CD1c-positive myeloid dendritic cell (primary cell): ENCODE data around the gene MAGOHB.
"Not testable (repeated sequence)": the region's sequence is repeated elsewhere in the genome, so short reads cannot be mapped to it uniquely, and the experiment has no call there.

Experiments
- DNase-seq: peaks from one replicate; pipeline ENCODE4 v3.0.0-alpha.2; 2016; ENCODE audit errors: extremely low spot score

Gene MAGOHB

DNA sequence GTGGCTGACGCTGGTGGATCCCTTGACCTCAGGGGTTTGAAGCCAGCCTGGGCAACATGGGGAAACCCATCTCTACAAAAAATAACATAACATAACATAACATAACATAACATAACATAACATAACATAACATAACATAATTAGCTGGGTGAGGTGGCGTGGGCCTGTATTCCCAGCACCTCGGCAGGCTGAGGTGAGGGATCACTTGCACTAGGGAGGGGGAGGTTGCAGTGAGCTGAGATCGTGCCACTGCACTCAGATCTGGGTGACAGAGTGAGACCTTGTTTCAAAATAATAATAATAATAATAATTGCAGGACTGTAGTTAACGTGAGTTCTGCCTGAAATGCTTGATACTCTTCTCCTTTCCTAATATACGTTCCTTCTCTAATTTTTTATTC is 1.3 kb downstream of the MAGOHB start:
- DNase-seq, result no peak

DNA sequence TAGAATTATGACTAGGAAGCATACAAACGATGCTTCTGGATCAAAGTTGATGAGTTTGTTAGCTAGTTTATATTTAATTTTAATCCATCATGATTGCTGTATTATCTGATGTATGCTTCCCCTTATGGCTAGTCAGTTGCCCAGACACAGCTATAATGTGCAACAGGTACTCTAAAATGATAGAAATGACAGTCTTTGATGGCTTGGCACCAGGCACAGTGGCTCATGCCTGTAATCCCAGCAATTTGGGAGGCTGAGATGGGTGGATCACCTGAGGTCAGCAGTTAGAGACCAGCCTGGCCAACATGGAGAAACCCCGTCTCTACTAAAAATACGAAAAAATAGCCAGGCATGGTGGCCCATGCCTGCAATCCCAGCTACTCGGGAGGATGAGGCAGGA is 2.2 kb downstream of the MAGOHB start:
- not testable (repeated sequence) for DNase-seq

DNA sequence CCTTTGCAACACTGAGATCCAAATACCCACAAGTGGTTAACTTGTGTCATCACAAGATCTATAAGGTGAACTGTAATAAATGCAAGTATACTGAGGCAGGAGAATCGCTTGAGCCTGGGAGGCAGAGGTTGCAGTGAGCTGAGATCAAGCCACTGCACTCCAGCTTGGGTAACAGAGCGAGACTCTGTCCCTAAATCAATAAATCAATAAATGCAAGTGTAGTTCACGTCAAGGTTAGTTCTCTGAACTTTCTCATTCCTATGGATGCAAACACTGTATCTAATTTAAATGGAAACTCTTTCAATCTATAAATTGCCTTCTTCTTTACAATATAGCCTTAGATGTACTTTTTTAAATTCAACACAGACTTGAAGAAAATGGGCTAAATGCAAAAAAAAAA is 3.2 kb downstream of the MAGOHB start:
- no peak for DNase-seq

DNA sequence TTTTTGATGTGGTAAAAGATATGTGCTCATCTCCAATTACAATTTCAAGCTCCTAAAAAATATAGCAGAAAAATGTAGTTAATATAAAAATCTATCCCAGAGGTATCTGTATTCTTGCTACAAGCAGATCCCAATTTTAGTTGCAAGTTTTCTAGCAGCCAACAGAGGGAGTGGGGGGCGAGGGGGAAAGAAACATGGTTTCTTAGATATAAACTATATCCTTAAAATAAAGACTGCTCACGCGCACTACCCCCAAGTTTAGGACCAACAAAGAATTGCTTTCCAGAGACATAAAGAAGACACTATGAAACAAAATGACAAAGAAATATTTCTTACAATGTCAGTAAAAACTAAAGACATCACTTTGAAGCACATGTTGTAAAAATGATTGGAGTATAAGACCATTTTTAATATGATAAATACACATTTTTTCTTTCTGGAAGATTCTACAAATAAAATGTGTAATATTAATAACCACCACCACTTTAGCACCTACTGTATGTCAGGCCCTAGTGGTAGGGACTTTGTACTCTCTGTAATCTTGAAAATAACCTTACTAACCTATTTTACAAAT is 5.4 kb downstream of the MAGOHB start:
- no peak for DNase-seq

DNA sequence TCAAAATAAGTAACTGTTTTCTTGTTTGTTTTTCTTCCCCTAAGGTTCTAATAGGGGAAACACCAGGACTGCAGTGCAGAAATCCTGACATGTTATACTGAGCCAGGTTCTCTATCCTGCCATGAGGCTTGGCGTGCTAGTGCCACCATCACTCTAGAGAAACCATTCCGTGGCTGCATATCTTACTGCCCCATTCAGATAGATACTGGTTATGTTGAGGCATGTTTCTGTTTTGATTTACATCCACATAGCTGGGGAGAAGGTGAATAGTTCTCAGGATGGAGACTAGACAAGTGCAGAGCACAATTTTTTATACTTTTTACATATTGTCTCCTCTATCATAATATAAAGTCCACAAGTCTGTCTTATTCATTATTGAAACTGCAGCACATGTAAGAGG is 11.5 kb downstream of the MAGOHB start:
- DNase-seq, result no peak

DNA sequence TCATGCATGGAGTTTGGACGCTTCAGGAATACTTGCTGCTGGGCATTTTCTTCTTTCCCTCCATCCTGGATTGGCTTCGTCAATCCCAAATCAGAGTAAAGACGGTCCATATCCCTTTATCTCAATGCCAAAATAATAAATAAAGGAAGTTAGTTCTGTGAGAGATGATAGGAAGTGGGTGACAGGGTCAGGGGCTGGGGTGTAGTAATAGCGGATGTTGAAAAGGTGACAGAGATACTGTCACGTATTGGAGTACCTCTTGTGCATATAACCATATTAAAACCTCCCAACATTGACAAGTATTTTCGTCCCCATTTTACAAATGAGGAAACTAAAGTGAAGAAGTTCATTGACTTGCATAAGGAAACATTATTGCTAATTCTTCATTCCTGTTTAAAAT is 12.4 kb downstream of the MAGOHB start:
- DNase-seq, result no peak

DNA sequence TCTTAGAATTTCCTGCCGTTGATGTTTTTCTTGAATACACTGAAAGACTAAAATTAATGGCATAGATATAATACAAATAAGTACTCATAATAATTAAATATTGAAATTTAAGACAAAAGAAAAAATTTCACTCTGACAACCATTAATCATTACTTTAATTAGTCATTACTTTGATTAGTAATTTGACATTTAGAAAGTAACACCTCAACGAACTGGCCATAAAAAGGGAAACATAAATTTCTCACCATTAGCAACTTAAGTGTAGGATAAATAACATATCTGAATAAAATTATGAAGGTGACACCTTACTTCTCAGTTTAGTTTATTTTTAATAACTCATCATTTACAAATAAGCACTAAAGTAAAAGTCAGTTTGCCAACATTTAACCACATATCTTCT is 17.5 kb downstream of the MAGOHB start:
- no peak for DNase-seq

DNA sequence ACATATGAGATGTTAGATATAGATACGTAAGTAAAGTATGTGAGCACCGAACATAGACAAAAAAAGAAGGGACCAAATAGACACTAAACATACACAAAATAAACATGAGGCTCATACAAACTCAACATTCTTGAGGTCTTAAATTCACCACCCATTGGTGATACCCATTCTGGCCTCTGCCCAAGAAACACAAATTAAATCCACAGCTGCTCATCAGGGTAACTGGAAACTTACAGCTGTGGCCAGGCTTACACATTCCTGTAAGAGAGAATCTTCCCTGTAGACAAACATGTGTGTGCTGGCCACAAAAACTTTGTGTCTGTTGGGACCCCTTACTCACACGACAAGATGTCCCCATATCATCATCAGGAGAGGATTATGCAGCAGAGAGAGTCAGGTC is 22.4 kb downstream of the MAGOHB start:
- DNase-seq, result no peak

DNA sequence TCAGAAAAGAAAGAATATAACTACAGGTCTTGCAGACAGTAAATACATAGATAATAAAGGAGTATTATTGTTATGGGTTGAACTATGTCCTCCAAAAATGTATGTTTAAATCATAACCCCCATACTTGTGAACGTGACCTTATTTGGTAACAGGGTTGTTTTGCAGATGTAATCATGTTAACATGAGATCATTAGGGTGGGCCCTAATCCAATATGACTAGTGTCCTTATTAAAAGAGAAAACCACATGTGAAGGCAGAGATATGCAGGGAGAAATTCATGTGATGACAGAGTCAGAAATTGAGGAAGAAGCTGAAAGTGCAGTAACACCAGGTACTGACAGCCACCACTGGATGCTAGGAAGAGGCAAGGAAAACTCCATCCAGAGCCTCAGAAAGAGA is 29.0 kb downstream of the MAGOHB start:
- no peak for DNase-seq

DNA sequence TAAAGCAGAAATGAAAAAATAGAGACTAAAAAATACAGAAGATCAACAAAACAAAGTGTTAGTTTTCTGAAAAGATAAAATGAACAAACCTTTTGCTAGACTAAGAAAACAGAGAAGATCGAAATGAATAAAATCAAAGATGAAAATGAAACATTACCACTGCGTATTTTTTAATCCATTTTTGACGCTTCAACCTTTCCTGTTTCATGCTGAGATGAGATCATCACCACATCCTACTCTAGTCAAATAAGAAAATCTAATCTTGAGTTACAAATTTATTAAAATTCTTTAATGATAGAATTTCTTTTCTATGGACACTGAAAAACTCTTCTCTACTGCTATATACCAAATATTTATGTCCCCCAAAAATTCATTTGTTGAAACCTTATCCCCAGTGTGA is 30.7 kb downstream of the MAGOHB start:
- DNase-seq, result no peak

DNA sequence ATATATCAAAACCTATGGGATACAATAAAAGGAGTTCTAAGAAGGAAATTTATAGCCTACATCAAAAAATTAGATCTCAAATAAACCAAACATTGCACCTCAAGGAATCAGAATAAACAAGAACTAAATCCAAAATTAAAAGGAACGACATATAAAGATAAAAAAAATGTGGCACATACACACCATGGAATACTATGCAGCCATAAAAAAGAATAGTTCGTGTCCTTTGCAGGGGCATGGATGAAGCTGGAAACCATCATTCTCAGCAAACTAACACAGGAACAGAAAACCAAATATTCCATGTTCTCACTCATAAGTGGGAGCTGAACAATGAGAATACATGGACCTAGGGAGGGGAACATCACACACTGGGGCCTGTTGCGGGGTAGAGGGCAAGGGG is 31.3 kb downstream of the MAGOHB start:
- DNase-seq, result not testable (repeated sequence)

DNA sequence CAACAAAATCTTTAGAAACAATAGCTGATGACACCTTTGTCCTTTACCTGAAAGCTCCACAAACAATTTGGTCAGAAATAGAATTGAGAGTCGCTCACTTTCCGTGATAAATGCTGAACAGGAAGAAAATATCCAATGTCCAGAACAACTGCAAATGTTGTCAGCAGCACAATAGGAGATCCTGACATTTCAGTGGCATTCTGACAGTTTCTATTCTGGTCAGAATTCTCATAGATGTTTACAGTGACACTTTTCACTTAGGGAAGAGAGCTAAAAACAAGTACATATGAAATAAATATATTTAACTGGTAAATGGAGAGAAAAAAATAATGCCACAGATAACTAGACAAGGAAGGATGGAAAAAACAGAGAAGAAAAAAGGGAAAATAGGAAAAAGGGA is 39.1 kb downstream of the MAGOHB start:
- no peak for DNase-seq

DNA sequence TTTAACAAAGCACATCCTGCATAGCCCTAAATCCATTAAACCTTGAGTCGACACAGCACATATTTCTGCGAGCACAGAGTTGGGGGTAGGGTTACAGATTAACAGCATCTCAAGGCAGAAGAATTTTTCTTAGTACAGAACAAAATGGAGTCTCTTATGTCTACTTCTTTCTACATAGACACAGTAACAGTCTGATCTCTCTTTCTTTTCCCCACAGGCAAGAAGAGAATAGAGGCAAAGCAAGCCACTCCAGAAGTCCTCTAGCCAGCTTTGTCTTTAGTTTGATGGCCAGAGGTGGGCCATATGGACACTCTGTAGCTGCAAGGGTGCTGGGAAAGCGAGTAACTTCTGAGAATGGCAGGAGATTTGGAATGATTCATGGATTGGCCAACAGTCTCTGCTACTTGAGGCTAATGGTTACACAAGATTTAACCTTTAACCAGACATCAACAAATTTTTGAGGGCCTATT is 41.4 kb downstream of the MAGOHB start:
- DNase-seq, result not testable (repeated sequence)

DNA sequence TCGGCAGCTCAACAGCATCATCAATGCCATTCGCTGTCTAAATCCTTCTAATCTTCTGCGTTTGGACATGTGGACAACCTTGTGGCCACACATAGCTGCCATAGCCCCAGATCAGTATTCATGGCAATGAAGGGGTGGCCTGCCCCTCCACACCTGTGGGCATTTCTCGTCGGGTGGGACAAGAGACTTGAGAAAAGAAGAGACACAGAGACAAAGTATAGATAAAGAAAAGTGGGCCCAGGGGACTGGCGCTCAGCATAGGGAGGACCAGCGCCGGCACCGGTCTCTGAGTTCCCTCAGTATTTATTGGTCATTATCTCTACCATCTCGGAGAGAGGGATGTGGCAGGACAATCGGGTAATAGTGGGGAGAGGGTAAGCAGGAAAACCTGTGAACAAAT is 42.3 kb downstream of the MAGOHB start:
- no peak for DNase-seq

DNA sequence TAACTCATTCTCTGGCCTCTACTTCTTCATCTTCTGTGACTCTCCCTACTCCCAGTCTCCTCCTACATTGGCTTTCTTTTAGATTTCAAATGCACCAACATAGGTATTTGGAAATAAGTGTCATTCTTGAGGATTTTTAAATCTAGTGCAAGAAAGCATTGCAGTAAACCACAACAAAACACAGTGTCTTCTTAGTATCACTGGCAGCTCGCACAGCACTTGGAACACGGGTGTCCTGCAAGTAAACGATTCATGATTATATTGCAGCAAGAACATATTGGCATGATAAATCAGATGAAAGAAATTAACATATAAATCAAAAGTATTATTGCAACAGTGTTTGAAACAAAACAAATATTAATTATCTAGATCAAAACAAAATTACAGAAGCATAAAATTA is 45.6 kb downstream of the MAGOHB start:
- DNase-seq, result no peak

DNA sequence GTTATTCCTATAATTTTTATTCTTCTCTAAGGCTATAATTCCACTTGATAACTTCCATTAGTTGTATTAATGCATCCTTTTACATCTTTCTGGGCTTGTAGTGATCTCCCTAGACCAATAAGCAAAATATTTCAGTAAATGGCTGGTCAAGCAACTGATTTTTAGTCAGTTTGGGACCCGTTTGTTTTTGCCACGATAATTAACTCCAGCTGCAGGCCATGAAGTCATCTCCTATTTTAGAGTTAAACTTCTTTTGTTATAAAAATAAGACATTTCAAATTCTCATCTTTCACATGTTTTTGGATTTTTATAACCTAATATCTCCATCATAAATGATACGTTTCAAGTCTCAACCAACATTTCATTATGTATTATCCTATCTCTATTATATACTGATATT is 49.4 kb downstream of the MAGOHB start:
- DNase-seq, result no peak

DNA sequence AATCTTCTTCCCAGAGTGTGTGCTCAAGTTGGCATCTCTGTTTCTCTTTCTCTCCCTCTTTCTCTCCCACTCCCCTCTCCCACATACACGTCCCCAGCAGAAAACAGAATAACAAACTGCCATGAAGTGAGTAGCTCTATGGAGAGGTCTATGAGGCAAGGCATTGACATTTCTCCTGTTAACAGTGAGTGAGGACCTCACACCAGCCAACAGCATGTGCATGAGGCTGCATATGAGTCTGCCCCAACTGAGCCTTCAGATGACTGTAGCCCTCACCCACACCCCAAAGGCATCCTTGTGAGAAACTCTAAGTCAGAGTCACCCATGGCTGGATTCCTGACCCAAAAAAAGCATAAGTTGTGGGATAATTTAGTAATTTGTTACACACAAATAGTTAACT is 50.4 kb downstream of the MAGOHB start:
- DNase-seq, result no peak

DNA sequence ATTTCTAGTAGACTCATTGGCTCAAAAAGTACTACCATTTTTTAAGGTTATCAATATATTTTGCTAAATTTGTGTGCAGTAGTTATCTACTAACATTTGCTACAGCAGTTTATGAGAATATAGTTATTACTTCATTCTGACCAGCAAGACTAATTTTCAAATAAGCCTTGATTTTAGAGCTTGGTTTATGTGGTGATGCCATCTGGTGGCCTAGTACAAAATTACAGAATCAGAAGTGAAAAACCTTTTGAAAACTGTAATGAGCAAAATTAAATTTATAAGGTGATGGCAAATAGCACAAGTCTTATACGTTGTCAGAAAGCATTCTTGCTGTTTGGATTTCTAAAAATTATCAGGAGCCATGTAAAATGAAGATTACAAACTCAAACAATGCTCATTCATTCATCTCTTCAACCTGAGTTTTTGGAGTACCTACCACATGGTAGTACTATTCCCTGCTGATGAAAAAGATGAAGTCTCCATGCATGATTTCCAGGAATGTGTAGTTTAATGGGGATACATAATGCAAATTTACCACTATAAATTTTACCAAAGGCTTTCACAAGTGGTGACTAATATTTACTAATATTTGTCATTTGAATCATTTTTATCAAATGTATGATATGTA is 51.0 kb downstream of the MAGOHB start:
- peak; percentile 66 for DNase-seq

DNA sequence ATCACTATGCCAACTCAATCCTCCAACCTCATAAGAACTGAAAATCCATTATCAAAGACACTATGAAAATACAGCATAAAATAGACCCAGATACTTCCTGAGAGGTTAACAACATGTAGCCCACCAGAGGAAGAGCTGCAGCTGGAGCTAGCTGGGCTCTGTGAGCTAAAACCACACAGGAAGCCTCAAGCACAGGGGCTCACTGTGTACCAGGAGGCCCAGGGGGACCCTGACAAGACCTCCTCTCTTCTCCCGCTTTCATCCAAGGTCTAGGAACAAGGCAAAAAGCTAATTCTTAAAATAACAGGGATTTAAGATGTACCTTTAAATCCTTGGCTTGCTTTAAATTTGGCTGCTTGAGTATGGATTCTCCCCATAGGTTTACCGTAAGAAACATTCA is 54.2 kb downstream of the MAGOHB start:
- DNase-seq, result no peak

DNA sequence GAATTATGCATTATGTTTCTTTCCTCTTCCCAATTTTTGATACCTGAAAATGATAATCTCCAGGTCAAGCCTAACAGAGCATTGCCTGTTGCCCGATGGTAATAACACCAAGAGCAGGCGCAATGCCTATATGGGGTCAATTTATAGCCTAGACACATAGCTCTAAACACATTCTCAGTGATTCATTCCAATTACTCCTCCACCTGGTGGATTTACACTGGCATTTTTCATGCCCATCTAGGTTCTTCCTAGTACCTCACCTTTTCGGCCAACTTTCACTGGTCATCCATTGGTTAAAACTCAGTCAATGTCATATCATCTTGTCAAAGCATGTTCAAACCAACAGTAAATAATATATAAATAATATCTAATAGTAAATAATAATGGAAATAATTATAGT is 54.6 kb downstream of the MAGOHB start:
- DNase-seq, result no peak

DNA sequence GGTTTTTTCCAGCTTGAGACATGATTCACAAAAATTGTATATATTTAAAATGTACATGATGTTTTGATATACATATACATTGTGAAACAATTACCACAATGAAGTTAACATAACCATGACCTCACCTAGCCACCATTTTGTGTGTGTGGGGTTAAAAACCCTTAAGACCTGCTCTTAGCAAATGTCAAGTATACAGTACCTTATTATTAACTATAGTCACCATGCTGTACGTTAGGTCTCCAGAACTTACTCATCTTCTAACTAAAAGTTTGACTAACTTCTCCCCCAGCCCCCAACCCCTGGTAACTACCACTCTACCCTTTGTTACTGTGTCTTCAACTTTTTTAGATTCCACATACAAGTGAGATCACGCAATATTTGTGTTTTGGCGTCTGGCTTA is 55.1 kb downstream of the MAGOHB start:
- no peak for DNase-seq

DNA sequence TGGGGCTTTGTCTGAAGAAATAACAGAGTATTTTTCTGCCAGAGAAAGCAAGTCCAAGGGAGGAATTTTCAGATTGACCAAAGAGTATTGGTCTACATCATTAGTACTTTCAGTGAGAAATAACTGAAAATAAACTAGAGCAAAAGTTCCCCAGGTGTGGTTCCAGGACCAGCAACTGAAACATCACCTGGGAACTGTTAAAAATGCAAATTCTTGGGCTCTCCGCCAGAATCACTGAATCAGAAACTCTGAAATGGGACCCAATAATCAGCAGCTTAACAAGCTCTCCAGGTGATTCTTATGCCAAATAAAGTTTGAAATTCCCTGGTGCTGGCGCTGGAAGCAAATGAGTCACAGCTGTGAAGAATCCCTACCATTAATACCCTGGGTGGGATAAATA is 55.6 kb downstream of the MAGOHB start:
- no peak for DNase-seq

DNA sequence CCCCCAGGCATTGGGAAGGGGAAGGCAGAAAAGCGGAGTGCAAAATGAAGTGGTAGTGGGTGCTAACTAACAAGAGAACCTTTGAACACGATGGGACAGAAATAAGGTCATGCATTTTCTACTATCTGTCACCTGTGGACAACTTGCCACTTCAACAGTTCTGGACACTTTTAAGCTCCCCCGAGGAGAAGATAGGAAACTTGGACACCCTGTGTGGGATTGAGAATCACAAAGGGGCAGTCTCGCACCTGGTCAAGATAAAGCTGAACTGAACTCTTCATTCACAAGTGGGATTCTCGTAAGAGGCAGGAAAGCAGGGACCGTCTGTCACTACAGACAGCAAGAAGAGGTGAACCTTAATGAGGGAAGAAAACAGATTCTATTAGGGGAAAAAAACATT is 56.1 kb downstream of the MAGOHB start:
- no peak for DNase-seq
